Pancreas (tissue), 10 donors: ENCODE data around the gene FAIM2. TPM values are rescaled to one million over a fixed set of nuclear protein-coding genes. Genes with fewer than 3 reads are reported as not detected.
"Not testable (repeated sequence)": the region's sequence is repeated elsewhere in the genome, so short reads cannot be mapped to it uniquely, and the experiment has no call there.

Experiments
- ATAC-seq, 4 donors: fragments of 200-7000 bp; cut with Tn5 transposase; one replicate each; pipeline versions ENCODE4 v1.8.0 to v1.9.1; 2020; ENCODE audit warnings: mild to moderate bottlenecking in 4 of 4, moderate library complexity in 4 of 4
- DNase-seq, 6 donors: peaks; one replicate each; pipeline ENCODE4 v3.0.0-alpha.2; 2020
- FAIRE-seq: peaks from 2 replicates; lab custom pipeline; 2012; peaks lifted over from hg19 to GRCh38; lab: Jason Lieb, UNC
- H3K27ac ChIP-seq, 4 donors: fragments of 200-600 bp; sonication (generic); 1 replicate in 3 of 4; 2 replicates in 1 of 4; pipeline versions ENCODE4 v1.5.0 to v1.8.0; 2020
- H3K27me3 ChIP-seq, 4 donors: fragments of 200-600 bp; one replicate each; pipeline ENCODE4 v1.8.0; 2021
- H3K36me3 ChIP-seq, 3 donors: fragments of 200-600 bp; sonication (generic) in 1 of 3; one replicate each; pipeline versions ENCODE4 v1.5.0 to v1.8.0; 2020 to 2021
- H3K4me1 ChIP-seq, 3 donors: fragments of 200-600 bp; one replicate each; pipeline ENCODE4 v1.8.0; 2021
- H3K4me3 ChIP-seq, 4 donors: fragments of 200-600 bp; sonication (generic) in 2 of 4; one replicate each; pipeline versions ENCODE4 v1.5.0 to v1.8.0; 2020 to 2021
- H3K9me3 ChIP-seq, 4 donors: fragments of 200-600 bp; one replicate each; pipeline ENCODE4 v1.8.0; 2021
- CTCF ChIP-seq, 4 donors: fragments of 200-600 bp; sonication (generic) in 3 of 4; IDR thresholded peaks; one replicate each; pipeline versions ENCODE4 v1.5.0 to v1.8.0; 2021; ENCODE audit warnings: antibody characterized with exemption in 4 of 4
- WGBS, 2 donors: extraction: QIAGEN DNeasy Blood & Tissue Kit; methylation state at CpG; one replicate each; pipeline ENCODE4 v1.1.7; 2013; 5-methylcytosine and 5-hydroxymethylcytosine counted together
- intact Hi-C, 3 donors: fragments of 100-400 bp; cut with DNase I; formaldehyde crosslinking; loops; one replicate each; pipeline versions ENCODE4 v1.11.1 to v1.14.2; 2022
- polyA plus RNA-seq, 2 donors: library from polyadenylated mRNA; stranded (reverse); fragments of 200-250 nt; gene quantifications; one replicate each; pipeline ENCODE4 v1.2.3, GENCODE V29; 2013
- total RNA-seq, 6 donors: library from RNA; stranded (reverse); fragmentation: NEBNext Ultra II Directional in 4 of 6; extraction: Animal tissue kit (Norgen Biotek cat#: 25700) in 4 of 6; gene quantifications; one replicate each; pipeline versions ENCODE4 v1.2.1 to v1.2.4, GENCODE V29; 2021 to 2023
- donor health status: healthy with polysubstance abuse.
- donor health status: DM: no; HTN: no; CAD: no; lungs with moderate emphysema.
- donor health status: DM: no; HTN: no; CAD: no.
- donor health status: control.
- donor health status: control.
- donor health status: Bipolar disorder and iron deficiency.
- donor health status: DM: yes; HTN: yes; CAD: no.
- donor health status: DM: no; HTN: no; CAD: no.
- donor health status: DM: no; HTN: no; CAD: no.
- donor health status: DM: yes; HTN: yes; CAD: no.

The FAIM2 gene
- total and polyA plus RNA-seq, 8 donors = 0.14 to 2.1 (median 0.56) TPM

GRCh38 chr12:49882851-49883464 is 20.7 kb downstream of the FAIM2 start:
- H3K4me3 ChIP-seq = no peak overlapping the region
- intact Hi-C loops = no loop called here
- DNase-seq (peak in 1 of 6 donors; percentile 29), FAIRE-seq (no peak), ATAC-seq (no peak)
- 61 to 71% methylated on average over 9 of the region's 9 CpGs for WGBS, 2 donors
- no peaks in the 10 kb centered on the region for H3K4me1 ChIP-seq
- H3K9me3 ChIP-seq = no peaks in the 10 kb centered on the region
- no peak overlapping the region for H3K27ac ChIP-seq
- H3K36me3 ChIP-seq = no peaks in the 10 kb centered on the region
- no peak for TF ChIP-seq CTCF (IDR thresholded peaks at IDR 0.05)
- no peaks in the 10 kb centered on the region for H3K27me3 ChIP-seq

GRCh38 chr12:49882248-49882850 is 21.4 kb downstream of the FAIM2 start:
- no peak for TF ChIP-seq CTCF (IDR thresholded peaks at IDR 0.05)
- peak in 1 of 6 donors; percentile 11 for DNase-seq
- Histone ChIP-seq H3K36me3 (no peaks in the 10 kb centered on the region), H3K27ac (no peak overlapping the region), H3K4me1 (no peaks in the 10 kb centered on the region), H3K9me3 (no peaks in the 10 kb centered on the region), H3K4me3 (no peak overlapping the region), H3K27me3 (no peaks in the 10 kb centered on the region)
- intact Hi-C loops = no loop called here
- no peak for ATAC-seq
- FAIRE-seq = no peak
- WGBS, 2 donors = 65 to 76% methylated on average over 8 of the region's 8 CpGs

- ATAC-seq (no peak), DNase-seq (peak in 1 of 6 donors; percentile 40), FAIRE-seq (no peak)
- TF ChIP-seq CTCF (IDR thresholded peaks at IDR 0.05) = no peak
- Histone ChIP-seq H3K27ac (no peak overlapping the region), H3K4me1 (no peaks in the 10 kb centered on the region), H3K36me3 (no peaks in the 10 kb centered on the region), H3K27me3 (no peaks in the 10 kb centered on the region), H3K9me3 (no peaks in the 10 kb centered on the region), H3K4me3 (no peak overlapping the region)
- WGBS, 2 donors = 67 to 88% methylated on average over 16 of the region's 16 CpGs
- intact Hi-C loops = no loop called here
Measured at GRCh38 chr12:49881415-49882247, 22.1 kb downstream of the FAIM2 start.

- no peak for TF ChIP-seq CTCF (IDR thresholded peaks at IDR 0.05)
- ATAC-seq (no peak), DNase-seq (peak in 1 of 6 donors; percentile 30), FAIRE-seq (no peak)
- Histone ChIP-seq H3K36me3 (no peaks in the 10 kb centered on the region), H3K9me3 (no peaks in the 10 kb centered on the region), H3K27me3 (no peaks in the 10 kb centered on the region), H3K4me1 (no peaks in the 10 kb centered on the region), H3K27ac (no peak overlapping the region), H3K4me3 (no peak overlapping the region)
- WGBS, 2 donors = 73 to 83% methylated on average over 5 of the region's 5 CpGs
- intact Hi-C loops = no loop called here
Measured at GRCh38 chr12:49880756-49881414, 22.8 kb downstream of the FAIM2 start.

- intact Hi-C loops, H3K27ac ChIP-seq, ATAC-seq, H3K4me1 ChIP-seq, H3K36me3 ChIP-seq, DNase-seq, H3K4me3 ChIP-seq, H3K27me3 ChIP-seq, H3K9me3 ChIP-seq, FAIRE-seq: not testable (repeated sequence)
- 77 to 87% methylated on average over 2 of the region's 2 CpGs for WGBS, 2 donors
Measured at GRCh38 chr12:49879065-49879464, 24.6 kb downstream of the FAIM2 start.
